ENCODE measurements around the gene TNKS1BP1.
"Not testable (repeated sequence)": the region's sequence is repeated elsewhere in the genome, so short reads cannot be mapped to it uniquely, and the experiment has no call there.

TNKS1BP1 gene

GRCh38 chr11:57309106-57310059 lies 15.4 kb downstream of the TNKS1BP1 start:
- DNase-seq (ENCODE audit: low read depth) = no peak

GRCh38 chr11:57308426-57309060 lies 16.2 kb downstream of the TNKS1BP1 start:
- DNase-seq (ENCODE audit: low read depth) = no peak

DNA sequence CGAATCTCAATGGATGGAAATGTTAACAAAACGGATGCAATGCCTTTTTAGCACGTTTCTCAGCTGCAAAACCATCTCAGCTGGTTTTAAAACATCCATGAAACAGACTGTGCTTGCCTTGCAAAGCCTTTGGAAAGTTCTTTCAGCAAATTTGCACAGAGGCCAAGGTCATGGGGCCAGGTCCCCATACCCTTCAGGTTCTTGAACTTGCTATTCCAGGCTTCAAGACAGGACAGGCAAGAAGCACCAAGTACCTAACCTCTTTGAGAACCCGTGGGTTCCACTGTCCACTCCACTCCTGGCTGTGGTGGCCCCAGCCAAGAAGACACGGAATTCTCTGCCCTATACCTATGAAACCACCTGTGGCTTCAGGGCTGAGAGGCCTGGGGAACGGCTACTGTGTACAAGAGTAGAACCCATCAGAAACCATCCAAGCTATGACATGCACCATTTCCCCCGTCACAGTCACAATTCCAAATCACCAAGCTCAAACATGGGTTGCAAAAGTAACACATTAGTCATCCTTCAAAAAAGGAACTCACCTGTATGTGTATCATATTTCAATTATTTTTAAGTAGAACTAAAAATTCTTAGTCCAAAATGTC lies 17.0 kb downstream of the TNKS1BP1 start:
- DNase-seq (ENCODE audit: low read depth) = no peak

- DNase-seq (ENCODE audit: low read depth) = no peak
These were observed 17.7 kb downstream of the TNKS1BP1 start for GRCh38 chr11:57306940-57307565.

GRCh38 chr11:57306161-57306876 lies 18.4 kb downstream of the TNKS1BP1 start:
- no peak for DNase-seq (ENCODE audit: low read depth)

GRCh38 chr11:57305523-57305922 lies 19.2 kb downstream of the TNKS1BP1 start:
- DNase-seq (ENCODE audit: low read depth) = no peak

DNA sequence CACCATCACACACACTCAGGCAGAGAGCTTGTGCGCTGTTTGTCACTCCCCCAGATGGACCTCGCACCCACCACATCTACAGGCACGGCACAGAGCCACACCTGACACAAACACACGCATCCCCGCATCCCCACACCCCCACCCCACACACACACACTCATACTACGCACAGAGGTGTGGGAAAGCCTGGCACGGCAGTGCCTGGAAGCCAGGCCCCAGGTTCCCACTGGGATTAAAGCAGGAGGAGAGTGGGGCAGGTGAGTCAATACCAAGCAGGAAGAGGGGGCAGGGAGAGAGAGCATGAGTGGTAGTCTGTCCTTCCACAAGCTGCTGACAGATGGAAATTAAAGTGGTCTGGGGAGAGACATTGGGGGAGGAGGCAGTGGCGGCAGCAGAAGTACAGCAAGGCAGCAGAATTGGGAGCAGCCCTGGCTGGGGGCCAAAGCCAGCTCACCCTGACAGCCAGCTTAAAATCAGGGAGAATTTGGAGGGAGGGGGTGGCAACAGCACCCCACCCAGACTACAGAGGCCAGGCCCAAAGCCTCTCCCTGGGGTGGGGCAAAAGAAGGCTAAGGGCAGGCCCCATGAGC lies 20.7 kb downstream of the TNKS1BP1 start:
- no peak for DNase-seq (ENCODE audit: low read depth)

- DNase-seq (ENCODE audit: low read depth) = no peak
These were observed 21.3 kb downstream of the TNKS1BP1 start for GRCh38 chr11:57303280-57303989.

GRCh38 chr11:57302489-57302888 lies 22.3 kb downstream of the TNKS1BP1 start:
- DNase-seq (ENCODE audit: low read depth) = no peak

GRCh38 chr11:57301711-57302423 lies 22.9 kb downstream of the TNKS1BP1 start:
- no peak for DNase-seq (ENCODE audit: low read depth)

- no peak for DNase-seq (ENCODE audit: low read depth)
These were observed 24.0 kb downstream of the TNKS1BP1 start for GRCh38 chr11:57300785-57301184.

GRCh38 chr11:57299150-57299737 lies 25.5 kb downstream of the TNKS1BP1 start:
- no peak for DNase-seq (ENCODE audit: low read depth)

DNA sequence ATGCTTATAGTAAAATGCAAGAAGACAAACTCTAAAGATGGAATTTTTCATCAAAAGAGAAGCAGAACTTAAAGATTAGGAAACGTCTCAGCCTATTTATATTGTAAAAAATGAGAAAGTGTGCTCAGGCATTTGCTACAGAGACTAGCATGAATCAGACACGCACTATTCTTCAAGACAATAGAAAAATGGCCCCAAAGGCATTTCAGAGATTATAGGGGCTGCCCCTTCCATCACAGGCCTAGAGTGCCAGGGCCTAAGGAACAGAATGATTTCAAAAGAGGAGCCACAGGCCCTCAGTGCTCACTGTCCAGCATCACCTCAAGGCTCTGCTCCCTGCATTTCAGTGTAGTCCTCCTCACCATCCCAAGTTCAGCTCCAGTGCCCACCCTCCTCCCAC lies 27.5 kb downstream of the TNKS1BP1 start:
- DNase-seq (ENCODE audit: low read depth) = no peak

DNA sequence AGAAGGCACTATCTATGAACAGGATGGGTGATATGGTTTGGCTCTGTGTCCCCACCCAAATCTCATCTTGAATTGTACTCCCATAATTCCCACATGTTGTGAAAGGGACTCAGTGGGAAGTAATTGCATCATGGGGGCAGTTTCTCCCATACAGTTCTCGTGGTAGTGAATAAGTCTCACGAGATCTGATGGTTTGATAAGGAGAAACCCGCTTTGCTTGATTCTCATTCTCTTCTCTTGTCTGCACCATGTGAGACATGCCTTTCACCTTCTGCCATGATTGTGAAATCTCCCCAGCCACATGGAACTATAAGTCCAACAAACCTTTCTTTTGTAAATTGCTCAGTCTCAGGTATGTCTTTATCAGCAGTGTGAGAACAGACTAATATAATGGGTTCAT lies 28.5 kb downstream of the TNKS1BP1 start:
- DNase-seq (ENCODE audit: low read depth) = not testable (repeated sequence)

DNA sequence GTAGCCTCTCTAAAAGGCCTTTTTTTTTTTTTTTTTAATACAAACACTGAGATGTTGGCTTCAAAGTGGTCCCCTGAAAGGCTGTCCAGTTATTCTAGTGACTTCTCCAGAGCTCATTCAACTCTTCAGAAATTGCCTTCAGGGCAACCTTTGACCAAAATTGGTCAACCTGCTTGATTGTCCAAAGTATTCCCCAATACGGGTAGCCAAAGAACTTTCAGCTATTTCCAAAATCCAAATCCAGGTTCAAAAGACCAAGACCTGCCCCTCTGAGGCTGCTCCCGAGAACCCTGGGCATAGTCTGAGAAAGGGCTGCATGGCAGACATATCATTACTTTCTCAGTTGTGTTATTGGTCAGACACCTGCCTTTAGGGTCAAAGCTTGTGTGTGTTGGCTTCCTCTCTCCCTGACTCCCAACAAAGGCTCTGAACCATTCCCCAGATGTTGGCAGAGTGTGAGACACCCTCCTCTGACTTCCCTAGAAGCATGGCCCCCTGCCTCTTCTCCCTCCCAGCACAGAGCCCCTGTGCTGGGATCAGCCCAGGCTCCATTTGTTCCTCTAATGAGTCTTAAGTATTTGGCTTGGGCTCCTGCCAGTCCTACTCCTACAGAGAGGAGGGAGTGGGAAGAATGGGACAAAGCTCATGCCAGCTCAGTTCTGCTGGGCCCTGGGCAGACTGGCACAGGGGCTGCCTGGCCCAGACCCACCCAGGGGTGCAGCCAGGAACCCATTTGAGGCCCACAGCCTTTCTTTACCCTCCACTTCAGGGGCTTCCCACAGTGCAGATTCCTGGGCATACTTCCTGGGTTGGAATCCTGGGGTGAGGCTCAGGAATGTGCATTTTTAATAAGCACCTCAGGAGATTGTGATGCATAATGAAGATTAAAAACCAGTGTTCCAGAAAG lies 30.3 kb downstream of the TNKS1BP1 start:
- no peak for DNase-seq (ENCODE audit: low read depth)

DNA sequence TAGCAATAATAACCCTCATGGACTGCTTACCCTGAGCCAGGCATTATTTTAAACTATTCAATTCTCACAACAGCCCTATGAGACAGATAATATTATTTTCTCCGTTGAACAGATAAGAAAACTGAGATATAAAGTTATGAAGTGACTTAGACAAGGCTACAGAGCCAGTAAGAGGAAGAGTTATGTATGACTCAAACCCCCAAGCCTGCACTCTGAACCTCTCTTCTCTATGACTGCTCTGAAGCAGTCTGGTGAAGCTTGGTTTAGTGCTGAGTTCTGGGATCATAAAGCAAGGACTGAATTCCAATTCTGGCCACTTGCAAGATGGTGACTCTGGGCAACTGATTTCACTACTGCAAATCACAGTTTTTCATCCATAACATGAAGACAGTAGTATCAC lies 34.5 kb downstream of the TNKS1BP1 start:
- DNase-seq (ENCODE audit: low read depth) = no peak

DNA sequence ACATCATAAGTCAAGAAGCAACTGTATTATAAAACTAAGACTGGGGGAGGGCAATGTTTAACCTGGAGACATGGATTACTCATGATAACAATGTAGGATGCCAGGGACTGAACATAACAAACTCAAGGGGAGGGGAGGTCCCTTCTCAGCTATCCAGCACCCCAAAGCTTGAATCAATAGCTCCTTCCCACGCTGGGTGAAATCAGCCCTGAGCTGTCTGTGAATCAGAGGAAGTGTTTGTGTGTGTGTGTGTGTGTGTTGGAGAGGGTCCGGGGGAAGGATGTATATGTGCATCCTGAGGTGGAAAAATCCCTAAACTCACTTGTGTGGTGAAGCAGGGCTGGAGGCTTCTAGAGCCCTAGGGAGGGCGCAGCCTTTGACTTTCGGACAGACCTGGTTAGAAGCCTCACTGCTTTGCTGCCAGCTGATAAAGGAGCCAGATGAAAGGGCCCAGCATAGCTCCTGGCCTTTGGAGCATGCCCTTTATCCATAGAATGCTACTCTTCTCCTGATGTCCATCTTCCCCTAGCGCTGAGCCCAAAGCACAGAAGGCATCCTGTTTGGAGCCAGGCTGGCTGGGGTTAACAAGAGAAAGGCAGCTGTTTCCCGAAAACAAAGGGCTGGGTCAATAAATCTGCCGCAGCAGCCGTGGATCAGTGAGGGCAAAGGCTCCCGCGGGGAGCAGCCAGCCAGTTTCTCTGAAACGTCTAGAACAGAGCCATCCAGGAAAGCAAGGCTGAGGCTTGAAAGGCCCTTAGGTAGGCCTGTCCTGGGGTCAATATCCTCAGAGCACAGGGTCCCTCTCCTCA lies 35.8 kb downstream of the TNKS1BP1 start:
- no peak for DNase-seq (ENCODE audit: low read depth)

DNA sequence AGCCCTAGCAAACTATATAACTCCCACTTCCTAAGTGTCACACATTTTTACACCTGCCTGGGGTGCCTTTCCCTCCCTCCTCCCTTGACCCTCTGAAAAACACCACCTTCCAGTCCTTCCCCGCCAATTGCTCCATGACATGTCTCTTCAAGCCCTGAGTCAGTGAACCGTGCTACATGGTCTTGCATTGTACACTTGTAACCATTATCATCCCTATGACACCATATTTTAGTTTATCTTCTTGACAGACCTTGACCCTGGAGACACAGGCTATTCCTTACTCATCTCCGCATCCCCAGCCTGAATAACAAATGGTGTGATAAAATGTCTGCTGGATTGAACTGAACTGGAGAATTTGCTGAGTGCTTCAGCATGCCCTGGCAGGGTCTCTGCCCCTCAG lies 36.9 kb downstream of the TNKS1BP1 start:
- no peak for DNase-seq (ENCODE audit: low read depth)

Data from activated T-cell treated with anti-CD3 and anti-CD28 coated beads for 48 hours (primary cell).